ENCODE data around the gene LIMD2.

- TF ChIP-seq CTCF (conservative IDR thresholded peaks at IDR 0.05) (no peak), ZFX (IDR thresholded peaks at IDR 0.05) (no peak)
Measured at GRCh38 chr17:63652106-63652505, 47.8 kb downstream of the LIMD2 start.

All from C4-2B (cell line).